H1 (cell line): ENCODE measurements around the gene ANKS1A. TPM values are rescaled to one million over a fixed set of nuclear protein-coding genes. Genes with fewer than 3 reads are reported as not detected.

Experiments
- CTCF ChIA-PET: fragments of 300-600 bp; sonication (Branson Sonifier 250); formaldehyde crosslinking; loops from one replicate; lab custom pipeline; 2021; ENCODE audit not compliant: partially characterized antibody; lab: Charles Lee
- POLR2A ChIA-PET: fragments of 300-600 bp; sonication (Branson Sonifier 250); formaldehyde crosslinking; loops from one replicate; lab custom pipeline; 2021; ENCODE audit warnings: inconsistent platforms; ENCODE audit not compliant: partially characterized antibody; lab: Charles Lee
- DNase-seq, 2 experiments: peaks; one replicate each; pipeline versions ENCODE4 v3.0.0 to v3.0.0-alpha.2; 2010 to 2022; ENCODE audit warnings: low spot score in 2 of 2, low read depth in 1 of 2, mixed read lengths in 1 of 2
- FAIRE-seq: peaks from 2 replicates; lab custom pipeline; 2011; peaks lifted over from hg19 to GRCh38; lab: Jason Lieb, UNC
- H2AFZ ChIP-seq: 2 replicates; pipeline ENCODE4 v1.8.1; 2012; ENCODE audit warnings: low read length, inconsistent platforms
- H2AK5ac ChIP-seq: 2 replicates; pipeline ENCODE4 v1.6.1; 2013; ENCODE audit warnings: low read depth, low read length
- H2BK120ac ChIP-seq: replicated peaks from 2 replicates; pipeline ENCODE3; 2013; ENCODE audit warnings: low read depth, low read length, inconsistent platforms
- H2BK12ac ChIP-seq: 2 replicates; pipeline ENCODE4 v1.6.1; 2013; ENCODE audit warnings: low read depth, low read length
- H2BK15ac ChIP-seq: 2 replicates; pipeline ENCODE4 v1.6.1; 2013; ENCODE audit warnings: low read length
- H2BK20ac ChIP-seq: 2 replicates; pipeline ENCODE4 v1.6.1; 2013; ENCODE audit warnings: low read length
- H2BK5ac ChIP-seq: 2 replicates; pipeline ENCODE4 v1.6.1; 2013; ENCODE audit warnings: low read depth, low read length
- H3K14ac ChIP-seq: 2 replicates; pipeline ENCODE4 v1.6.1; 2013; ENCODE audit warnings: inconsistent platforms; ENCODE audit not compliant: insufficient read length
- H3K18ac ChIP-seq: 2 replicates; pipeline ENCODE4 v1.6.1; 2013; ENCODE audit warnings: low read length; ENCODE audit errors: extremely low read depth
- H3K23ac ChIP-seq: 2 replicates; pipeline ENCODE4 v1.6.1; 2013; ENCODE audit warnings: inconsistent platforms; ENCODE audit not compliant: insufficient read length
- H3K23me2 ChIP-seq: 2 replicates; pipeline ENCODE4 v1.6.1; 2013; ENCODE audit warnings: low read depth, low read length
- H3K27ac ChIP-seq: 2 replicates; pipeline ENCODE4 v1.6.1; 2011; ENCODE audit warnings: low read depth, low read length, inconsistent platforms
- H3K27me3 ChIP-seq, 4 experiments: replicated peaks in 1 of 4; 1 replicate in 1 of 4; 2 replicates in 3 of 4; pipeline versions ENCODE4 v1.6.1 to v1.8.1; 2011 to 2013; ENCODE audit warnings: low read length in 3 of 4, mild to moderate bottlenecking in 3 of 4, inconsistent platforms in 2 of 4, mixed read lengths in 2 of 4, moderate library complexity in 1 of 4; ENCODE audit not compliant: control insufficient read depth in 3 of 4, insufficient read depth in 3 of 4; ENCODE audit errors: extremely low read depth in 1 of 4
- H3K36me3 ChIP-seq, 4 experiments: 2 replicates each; pipeline versions ENCODE4 v1.6.1 to v1.8.1; 2011 to 2013; ENCODE audit warnings: mild to moderate bottlenecking in 4 of 4, low read length in 3 of 4, moderate library complexity in 2 of 4, control low read depth in 1 of 4, inconsistent platforms in 1 of 4; ENCODE audit not compliant: insufficient read depth in 4 of 4, control insufficient read depth in 2 of 4
- H3K4ac ChIP-seq: replicated peaks from 2 replicates; pipeline ENCODE3; 2013; ENCODE audit warnings: low read length, low read depth, mixed read lengths, inconsistent platforms; ENCODE audit not compliant: insufficient read length
- H3K4me1 ChIP-seq, 4 experiments: replicated peaks in 1 of 4; 1 replicate in 1 of 4; 2 replicates in 3 of 4; pipeline versions ENCODE4 v1.6.1 to v1.8.1; 2011 to 2013; ENCODE audit warnings: low read length in 3 of 4, inconsistent platforms in 2 of 4, mixed read lengths in 1 of 4; ENCODE audit not compliant: insufficient read depth in 4 of 4, control insufficient read depth in 3 of 4
- H3K4me2 ChIP-seq, 2 experiments: 2 replicates each; pipeline versions ENCODE4 v1.6.1 to v1.8.1; 2011 to 2013; ENCODE audit warnings: low read depth in 2 of 2, low read length in 2 of 2, control low read depth in 1 of 2, inconsistent platforms in 1 of 2, mild to moderate bottlenecking in 1 of 2; ENCODE audit not compliant: insufficient read depth in 1 of 2
- H3K4me3 ChIP-seq, 4 experiments: fragments of 200-600, 300-600 bp in 1 of 4; sonication (generic), shearing (Covaris generic), sonication (Bioruptor Twin) in 1 of 4; 2 replicates each; pipeline versions ENCODE4 v1.5.1 to v1.8.1; 2011 to 2016; ENCODE audit warnings: low read length in 4 of 4, low read depth in 3 of 4, control low read depth in 2 of 4, inconsistent platforms in 2 of 4, mild to moderate bottlenecking in 2 of 4, mixed read lengths in 1 of 4, moderate library complexity in 1 of 4; ENCODE audit not compliant: insufficient read depth in 2 of 4; ENCODE audit errors: extremely low read depth in 1 of 4
- H3K56ac ChIP-seq: replicated peaks from 2 replicates; pipeline ENCODE3; 2013; ENCODE audit warnings: low read depth, mild to moderate bottlenecking, mixed read lengths, low read length, inconsistent platforms; ENCODE audit not compliant: insufficient read length
- H3K79me1 ChIP-seq: 2 replicates; pipeline ENCODE4 v1.6.1; 2013; ENCODE audit warnings: low read depth, low read length, control low read depth
- H3K79me2 ChIP-seq, 2 experiments: 2 replicates each; pipeline versions ENCODE4 v1.6.1 to v1.8.1; 2012 to 2013; ENCODE audit warnings: low read length in 2 of 2, mild to moderate bottlenecking in 2 of 2, inconsistent platforms in 1 of 2; ENCODE audit not compliant: insufficient read depth in 2 of 2, control insufficient read depth in 1 of 2
- H3K9ac ChIP-seq, 4 experiments: replicated peaks in 1 of 4; 1 replicate in 1 of 4; 2 replicates in 3 of 4; pipeline versions ENCODE4 v1.6.1 to v1.8.1; 2011 to 2013; ENCODE audit warnings: low read depth in 3 of 4, low read length in 3 of 4, control low read depth in 2 of 4, mild to moderate bottlenecking in 2 of 4, moderate library complexity in 2 of 4, inconsistent platforms in 1 of 4; ENCODE audit errors: extremely low read depth in 1 of 4
- H3K9me3 ChIP-seq, 2 experiments: 2 replicates each; pipeline versions ENCODE4 v1.6.1 to v1.8.1; 2012 to 2013; ENCODE audit warnings: mild to moderate bottlenecking in 2 of 2, moderate library complexity in 2 of 2, control low read depth in 1 of 2, inconsistent platforms in 1 of 2, low read depth in 1 of 2, low read length in 1 of 2, mixed read lengths in 1 of 2; ENCODE audit not compliant: insufficient read depth in 2 of 2
- H4K20me1 ChIP-seq, 2 experiments: replicated peaks in 1 of 2; 2 replicates each; pipeline versions ENCODE3 to v1.8.1; 2011 to 2013; ENCODE audit warnings: inconsistent platforms in 2 of 2, low read length in 2 of 2, mild to moderate bottlenecking in 1 of 2; ENCODE audit not compliant: insufficient read depth in 2 of 2, control insufficient read depth in 1 of 2
- H4K5ac ChIP-seq: 2 replicates; pipeline ENCODE4 v1.6.1; 2013; ENCODE audit warnings: low read length, low read depth, mixed read lengths, inconsistent platforms; ENCODE audit not compliant: insufficient read length
- H4K8ac ChIP-seq: 2 replicates; pipeline ENCODE4 v1.8.0; 2013; ENCODE audit warnings: mild to moderate bottlenecking, moderate library complexity, low read length, inconsistent platforms; ENCODE audit not compliant: insufficient read depth; ENCODE audit errors: extremely low read depth
- H4K91ac ChIP-seq: replicated peaks from 2 replicates; pipeline ENCODE3; 2013; ENCODE audit warnings: low read length, mixed read lengths, inconsistent platforms; ENCODE audit not compliant: insufficient read length
- ATF2 ChIP-seq: IDR thresholded peaks from 2 replicates; pipeline ENCODE4 v1.6.1; 2012; ENCODE audit warnings: low read length, inconsistent platforms
- BACH1 ChIP-seq: IDR thresholded peaks from 2 replicates; pipeline ENCODE4 v1.6.1; 2012; ENCODE audit warnings: low read length, improper control_type of control experiment
- E2F6 ChIP-seq: IDR thresholded peaks from 2 replicates; pipeline ENCODE4 v1.6.1; 2012; ENCODE audit warnings: inconsistent platforms
- POLR2A ChIP-seq, 2 experiments: IDR thresholded peaks; 1 replicate in 1 of 2; 2 replicates in 1 of 2; pipeline ENCODE4 v1.6.1; 2011; ENCODE audit warnings: low read depth in 2 of 2, low read length in 2 of 2, mild to moderate bottlenecking in 2 of 2; ENCODE audit errors: control extremely low read depth in 1 of 2
- WGBS, 2 experiments: shearing (Covaris generic) in 1 of 2; methylation state at CpG; one replicate each; pipeline versions ENCODE4 v1.1.6 to v1.1.7; 2013 to 2015; ENCODE audit warnings: low lambda C conversion rate in 2 of 2, mixed read lengths in 2 of 2, inconsistent platforms in 1 of 2, low coverage in 1 of 2, missing lambda C conversion rate in 1 of 2; ENCODE audit not compliant: insufficient replicate concordance in 2 of 2, insufficient coverage in 1 of 2, insufficient read length in 1 of 2; ENCODE audit errors: extremely low coverage in 1 of 2, missing lambda C conversion rate in 1 of 2; 5-methylcytosine and 5-hydroxymethylcytosine counted together
- polyA plus RNA-seq, 7 experiments: library from polyadenylated mRNA; depleted of rRNA in 3 of 7; stranded (reverse) in 5 of 7; unstranded in 2 of 7; fragments of >200 nt in 5 of 7; fragments of 200-250 nt in 2 of 7; gene quantifications; 1 replicate in 5 of 7; 2 replicates in 1 of 7; 4 replicates in 1 of 7; pipeline versions ENCODE4 v1.2.1 to v1.2.3, GENCODE V29; 2011 to 2013; ENCODE audit warnings: missing spikeins in 2 of 7, mixed read lengths in 2 of 7
- total RNA-seq: library from RNA; stranded (reverse); fragmentation: NEBNext Ultra II Directional; extraction: Animal tissue kit (Norgen Biotek cat#: 25700); gene quantifications from 2 replicates; pipeline ENCODE4 v1.2.1, GENCODE V29; 2021

The ANKS1A gene
- total and polyA plus RNA-seq, 2 of the 8 experiments (the other 6 are each of a cell fraction or from before 2014, with no cell fraction given), result 9.8 to 30.9 TPM

- DNase-seq (no peak), FAIRE-seq (no peak)
- H2BK12ac ChIP-seq, result no peak overlapping the region
- no peak overlapping the region for H4K5ac ChIP-seq
- H3K79me2 ChIP-seq, result no peaks in the 10 kb centered on the region
- no peak overlapping the region for H4K91ac ChIP-seq
- no peaks in the 10 kb centered on the region for H4K20me1 ChIP-seq
- no peaks in the 10 kb centered on the region for H3K23me2 ChIP-seq
- H3K79me1 ChIP-seq, result no peaks in the 10 kb centered on the region; the same call in 1 of the 2 replicates
- no peaks in the 10 kb centered on the region for H3K27me3 ChIP-seq
- WGBS, 2 experiments, result 95% methylated on average over 6 of the region's 7 CpGs; no CpG with 5 or more reads in 1 of the 2 experiments
- H3K18ac ChIP-seq, result no peak overlapping the region
- H2AK5ac ChIP-seq, result no peak overlapping the region
- H4K8ac ChIP-seq, result no peak overlapping the region
- no peak overlapping the region for H2BK20ac ChIP-seq
- no peak overlapping the region for H3K27ac ChIP-seq
- no peak overlapping the region for H3K9ac ChIP-seq
- TF ChIP-seq BACH1 (no peak), ATF2 (no peak), POLR2A (IDR thresholded peaks at IDR 0.05; ENCODE audit: control extremely low read depth in 1 of 2, low read depth in 2 of 2, low read length in 2 of 2) (no peak), E2F6 (no peak)
- TF ChIP-seq, all 59 proteins: peak for 0
- H2BK5ac ChIP-seq, result no peak overlapping the region
- H3K4me2 ChIP-seq, result no peak overlapping the region
- no peak overlapping the region for H3K56ac ChIP-seq
- H3K9me3 ChIP-seq, result no peaks in the 10 kb centered on the region
- no peak overlapping the region for H3K4me3 ChIP-seq
- no peak overlapping the region for H2BK15ac ChIP-seq
- H2BK120ac ChIP-seq, result no peak overlapping the region
- H2AFZ ChIP-seq, result no peak overlapping the region
- ChIA-PET CTCF (interaction anchor here (0.6 to 3.7 kb wide), 8 partner anchors 9 to 217 kb away, joined by 3 to 15 read pairs (median 4); no protein-coding TSS in a partner anchor), POLR2A (interaction anchor here (0.9 kb wide), 1 partner anchor 13 kb away, joined by 3 read pairs; no protein-coding TSS in a partner anchor)
- H3K4me1 ChIP-seq, result peaks cover 12 to 26% (median 22%) of the 10 kb centered on the region in 4 experiments
- H3K23ac ChIP-seq, result no peak overlapping the region
- no peak overlapping the region for H3K4ac ChIP-seq
- no peaks in the 10 kb centered on the region for H3K36me3 ChIP-seq
- H3K14ac ChIP-seq, result no peak overlapping the region
These were observed 163.0 kb downstream of the ANKS1A start for GRCh38 chr6:35051997-35052583.
